Camera-type eye (tissue), 1 donor: ENCODE measurements around the gene CHERP. TPM values are rescaled to one million over a fixed set of nuclear protein-coding genes. Genes with fewer than 3 reads are reported as not detected.

Experiments used
- total RNA-seq: library from RNA; depleted of rRNA; stranded (reverse); fragments of >200 nt; gene quantifications from one replicate; pipeline ENCODE4 v1.2.3, GENCODE V29; 2014

The CHERP gene, protein sequence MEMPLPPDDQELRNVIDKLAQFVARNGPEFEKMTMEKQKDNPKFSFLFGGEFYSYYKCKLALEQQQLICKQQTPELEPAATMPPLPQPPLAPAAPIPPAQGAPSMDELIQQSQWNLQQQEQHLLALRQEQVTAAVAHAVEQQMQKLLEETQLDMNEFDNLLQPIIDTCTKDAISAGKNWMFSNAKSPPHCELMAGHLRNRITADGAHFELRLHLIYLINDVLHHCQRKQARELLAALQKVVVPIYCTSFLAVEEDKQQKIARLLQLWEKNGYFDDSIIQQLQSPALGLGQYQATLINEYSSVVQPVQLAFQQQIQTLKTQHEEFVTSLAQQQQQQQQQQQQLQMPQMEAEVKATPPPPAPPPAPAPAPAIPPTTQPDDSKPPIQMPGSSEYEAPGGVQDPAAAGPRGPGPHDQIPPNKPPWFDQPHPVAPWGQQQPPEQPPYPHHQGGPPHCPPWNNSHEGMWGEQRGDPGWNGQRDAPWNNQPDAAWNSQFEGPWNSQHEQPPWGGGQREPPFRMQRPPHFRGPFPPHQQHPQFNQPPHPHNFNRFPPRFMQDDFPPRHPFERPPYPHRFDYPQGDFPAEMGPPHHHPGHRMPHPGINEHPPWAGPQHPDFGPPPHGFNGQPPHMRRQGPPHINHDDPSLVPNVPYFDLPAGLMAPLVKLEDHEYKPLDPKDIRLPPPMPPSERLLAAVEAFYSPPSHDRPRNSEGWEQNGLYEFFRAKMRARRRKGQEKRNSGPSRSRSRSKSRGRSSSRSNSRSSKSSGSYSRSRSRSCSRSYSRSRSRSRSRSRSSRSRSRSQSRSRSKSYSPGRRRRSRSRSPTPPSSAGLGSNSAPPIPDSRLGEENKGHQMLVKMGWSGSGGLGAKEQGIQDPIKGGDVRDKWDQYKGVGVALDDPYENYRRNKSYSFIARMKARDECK
- 18.8 TPM for total RNA-seq

DNA sequence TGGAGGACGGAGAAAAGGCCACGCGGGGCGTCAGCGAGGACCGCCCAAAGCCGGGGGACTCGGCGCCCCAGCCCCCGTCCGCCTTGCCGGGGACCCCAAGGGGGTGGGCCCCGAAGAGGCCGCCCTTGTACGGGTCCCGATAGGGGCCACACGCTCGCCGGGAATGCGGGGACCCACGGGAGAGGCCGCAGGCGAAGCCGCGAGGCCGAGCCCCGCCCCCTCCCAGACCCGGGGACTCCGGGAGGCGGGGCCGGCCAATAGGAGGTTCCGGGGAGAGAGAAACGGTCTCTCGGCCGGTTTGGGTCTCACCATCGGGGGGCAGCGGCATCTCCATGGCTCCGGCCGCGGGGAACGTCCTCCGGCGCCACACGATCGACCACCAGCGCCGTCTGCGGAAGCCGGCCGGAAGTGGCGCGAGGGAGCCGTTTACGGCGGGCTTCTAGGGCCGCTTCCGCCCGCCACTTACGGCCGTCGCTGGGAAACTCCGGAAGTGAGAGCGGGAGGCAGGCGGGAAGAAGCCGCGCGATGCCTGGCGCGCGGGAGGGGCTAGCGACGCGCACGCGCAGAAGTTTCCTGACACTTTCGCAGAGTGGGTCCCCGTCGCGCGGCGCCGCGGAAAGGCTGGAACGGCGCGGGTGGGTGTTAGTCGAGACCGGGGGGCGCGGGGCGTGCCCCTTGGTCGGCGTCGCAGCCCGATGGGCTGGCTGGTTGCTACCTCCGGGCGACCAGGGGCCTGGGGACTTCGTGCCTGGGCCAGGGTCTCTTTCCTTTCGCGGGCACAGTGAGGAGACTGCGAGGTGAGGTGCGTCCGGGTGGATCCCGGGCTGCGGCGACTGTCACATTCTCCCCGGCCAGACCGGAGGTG is at the start of gene CHERP:
CHERP (minus strand) TSS at position 393 of the 865 bp plus-strand sequence; CDS start at position 334, 59 bp downstream.

DNA sequence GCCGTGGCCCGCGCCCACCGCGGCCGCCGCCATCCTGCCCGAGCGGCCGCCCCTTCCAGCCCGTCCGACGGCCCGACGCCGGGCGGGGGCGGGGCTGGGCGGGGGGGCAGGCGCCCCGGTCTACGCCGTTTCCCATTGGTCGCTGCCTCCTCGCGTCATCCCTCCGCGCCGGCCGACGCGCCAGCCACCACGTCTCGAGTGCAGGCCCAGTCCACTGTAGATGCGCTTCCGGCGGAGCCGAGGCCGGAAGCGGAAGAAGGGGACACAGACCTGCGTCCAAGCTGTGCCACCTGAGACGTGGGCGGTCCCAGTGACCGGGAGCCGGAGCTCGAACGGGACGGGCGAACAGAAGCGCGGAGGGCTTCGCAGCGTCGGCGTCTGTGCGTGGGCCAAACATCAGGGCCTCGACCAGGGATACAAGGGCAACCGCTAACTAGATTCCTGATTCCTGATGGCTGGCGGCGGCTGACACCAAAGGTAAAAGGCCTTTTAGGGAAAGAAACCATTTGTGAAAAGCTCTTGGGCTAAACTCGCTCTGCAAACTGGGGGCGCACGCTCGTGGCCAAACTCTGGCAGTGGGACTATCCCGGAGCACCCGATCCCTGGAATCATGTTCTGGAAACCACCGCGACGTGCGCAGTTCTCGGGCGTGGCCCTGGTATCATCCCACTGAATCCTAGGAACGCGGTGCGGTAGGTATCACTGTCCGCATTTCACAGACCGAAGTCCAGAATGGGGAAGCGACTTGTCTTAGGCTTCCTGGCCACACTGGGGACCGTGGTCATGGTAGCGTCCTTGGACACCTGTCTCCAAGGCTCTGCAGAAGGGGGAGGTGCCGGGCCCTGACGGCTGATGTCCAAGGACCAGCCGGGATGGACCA is 30.3 kb upstream of the CHERP start, which contains the start of gene SLC35E1:
SLC35E1 (minus strand) TSS at position 84 of the 880 bp plus-strand sequence; CDS start at position 33, 51 bp downstream.

DNA sequence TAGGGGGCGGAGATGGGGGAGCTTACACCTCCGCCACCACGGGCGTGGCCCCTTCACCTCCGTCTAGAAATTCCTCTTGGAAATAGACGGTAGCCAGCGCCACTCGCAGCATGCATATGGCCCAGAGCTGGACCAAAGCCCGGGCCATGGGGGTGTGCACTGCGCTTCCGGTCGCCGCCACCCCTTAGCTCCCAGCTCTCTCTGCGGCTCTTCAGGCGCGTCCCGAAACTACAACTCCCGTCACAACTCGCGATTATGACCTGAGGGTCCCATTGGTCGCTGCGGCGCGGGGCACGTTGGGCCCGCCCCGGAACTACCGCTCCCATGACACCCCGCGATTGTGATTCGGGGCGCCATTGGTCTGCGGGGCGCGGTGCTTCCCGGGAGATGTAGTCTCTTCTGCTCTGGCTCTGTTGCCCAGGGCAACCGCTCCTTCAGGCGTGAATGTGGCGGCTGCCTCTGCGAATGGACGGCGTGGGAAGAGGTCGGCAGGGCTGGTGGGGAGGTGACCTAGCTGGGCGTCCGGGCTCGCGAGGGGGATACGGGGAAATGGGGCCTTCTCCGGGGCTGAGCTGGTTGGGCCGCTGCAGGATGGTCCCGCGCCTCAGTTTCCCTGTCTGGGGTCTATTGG is 46.1 kb downstream of the CHERP start, which contains the start of the genes C19orf44 and CALR3:
C19orf44 (plus strand) TSS at position 413 of the 631 bp plus-strand sequence. CDS start 4,399 bp downstream, outside the sequence.
CALR3 (minus strand) TSS at position 186 of the 631 bp plus-strand sequence; CDS start at position 148, 38 bp downstream.

Other genes starting within 250 kb of the CHERP start
- 22.8 TPM for gene KLF2, start 217.6 kb downstream of the CHERP start, total RNA-seq
- gene EPS15L1, start 70.5 kb downstream of the CHERP start, total RNA-seq: 49.3 TPM
- not detected for gene CALR3, start 46.3 kb downstream of the CHERP start, total RNA-seq
- 12.7 TPM for gene C19orf44, start 46.0 kb downstream of the CHERP start, total RNA-seq
- gene SLC35E1, start 30.0 kb upstream of the CHERP start, total RNA-seq: 27.1 TPM
- 9.3 TPM for gene MED26, start 85.8 kb upstream of the CHERP start, total RNA-seq
- gene SMIM7, start 117.7 kb upstream of the CHERP start, total RNA-seq: 119 TPM
- gene TMEM38A, start 118.7 kb upstream of the CHERP start, total RNA-seq: 18.6 TPM
- gene NWD1, start 177.4 kb upstream of the CHERP start, total RNA-seq: 0.99 TPM